ENCODE measurements around the gene ATP1A1. TPM values are rescaled to one million over a fixed set of nuclear protein-coding genes. Genes with fewer than 3 reads are reported as not detected.

Gene ATP1A1
- total RNA-seq, 2 experiments from 2014 or later, result 251 to 262 TPM

GRCh38 chr1:116379674-116380498 lies 6.8 kb downstream of the ATP1A1 start:
- Mint-ChIP-seq H3K4me3 (peak overlapping the region; percentile 65), H3K27me3 (no peaks in the 10 kb centered on the region), H3K27ac (peak overlapping the region; percentile 93), H3K4me1 (ENCODE audit: low read depth) (peaks cover 97% of the 10 kb centered on the region), H3K36me3 (ENCODE audit: low read depth) (peaks cover 59% of the 10 kb centered on the region), H3K9me3 (no peaks in the 10 kb centered on the region)
- ChIA-PET POLR2A (interaction anchor here (0.7 to 1.1 kb wide), 2 partner anchors 9 to 31 kb away, joined by 3 to 4 read pairs; no protein-coding TSS in a partner anchor), CTCF (interaction anchor here (0.8 to 1.6 kb wide), 2 partner anchors 105 to 241 kb away, joined by 3 to 5 read pairs; no protein-coding TSS in a partner anchor)
- no peak overlapping the region for H3K4me3 ChIP-seq (ENCODE audit: low read length)
- H3K27ac ChIP-seq (ENCODE audit: low read depth in 1 of 2, low read length in 2 of 2), result no peak overlapping the region
- H3K9me3 ChIP-seq (ENCODE audit: control insufficient read depth in 1 of 2, insufficient read depth in 1 of 2, low read length in 2 of 2), result no peaks in the 10 kb centered on the region
- no peak for DNase-seq
- no peak for TF ChIP-seq CTCF (IDR thresholded peaks at IDR 0.05)
- intact Hi-C loops (cut with DNase I, micrococcal nuclease), result loop anchor here (2.0 to 5.0 kb wide), 7 partner anchors 33 to 228 kb away; no protein-coding TSS in a partner anchor
- no peak for ATAC-seq (ENCODE audit: poor library complexity)
- no peaks in the 10 kb centered on the region for H3K27me3 ChIP-seq (ENCODE audit: control insufficient read depth in 1 of 2, insufficient read depth in 2 of 2, low read length in 2 of 2)
- peaks cover 55% of the 10 kb centered on the region for H3K4me1 ChIP-seq (ENCODE audit: insufficient read depth, low read length)
- peaks cover 16% of the 10 kb centered on the region for H3K36me3 ChIP-seq (ENCODE audit: insufficient read depth, low read length)

GRCh38 chr1:116380499-116381242 lies 7.6 kb downstream of the ATP1A1 start:
- no peak for ATAC-seq (ENCODE audit: poor library complexity)
- intact Hi-C loops (cut with DNase I, micrococcal nuclease), result no loop called here
- peak in 2 of 14 experiments; percentile 51 to 59 for DNase-seq
- Histone ChIP-seq H3K4me3 (ENCODE audit: low read length) (no peak overlapping the region), H3K27me3 (ENCODE audit: control insufficient read depth in 1 of 2, insufficient read depth in 2 of 2, low read length in 2 of 2) (no peaks in the 10 kb centered on the region), H3K27ac (ENCODE audit: low read depth in 1 of 2, low read length in 2 of 2) (no peak overlapping the region), H3K4me1 (ENCODE audit: insufficient read depth, low read length) (peaks cover 53% of the 10 kb centered on the region), H3K36me3 (ENCODE audit: insufficient read depth, low read length) (peaks cover 24% of the 10 kb centered on the region), H3K9me3 (ENCODE audit: control insufficient read depth in 1 of 2, insufficient read depth in 1 of 2, low read length in 2 of 2) (no peaks in the 10 kb centered on the region)
- Mint-ChIP-seq H3K27ac (peak overlapping the region; percentile 38), H3K27me3 (no peaks in the 10 kb centered on the region), H3K9me3 (no peaks in the 10 kb centered on the region), H3K4me3 (no peak overlapping the region), H3K4me1 (ENCODE audit: low read depth) (peaks cover 96% of the 10 kb centered on the region), H3K36me3 (ENCODE audit: low read depth) (peaks cover 64% of the 10 kb centered on the region)
- ChIA-PET POLR2A (interaction anchor here (0.7 to 1.1 kb wide), 3 partner anchors 8 to 32 kb away, joined by 3 to 4 read pairs (median 4); partner anchors contain the start of gene ATP1A1), CTCF (interaction anchor here (0.8 to 1.6 kb wide), 2 partner anchors 105 to 242 kb away, joined by 3 to 5 read pairs; no protein-coding TSS in a partner anchor)
- TF ChIP-seq CTCF (IDR thresholded peaks at IDR 0.05), result no peak

GRCh38 chr1:116382321-116382720 lies 9.3 kb downstream of the ATP1A1 start:
- ChIA-PET CTCF (no interaction called here), POLR2A (interaction anchor here (0.6 to 3.3 kb wide), 6 partner anchors 7 to 201 kb away, joined by 3 to 13 read pairs (median 4); partner anchors contain the start of gene ATP1A1)
- H3K4me3 ChIP-seq (ENCODE audit: low read length), result no peak overlapping the region
- peaks cover 42% of the 10 kb centered on the region for H3K4me1 ChIP-seq (ENCODE audit: insufficient read depth, low read length)
- Mint-ChIP-seq H3K4me3 (no peak overlapping the region), H3K4me1 (ENCODE audit: low read depth) (peaks cover 93% of the 10 kb centered on the region), H3K36me3 (ENCODE audit: low read depth) (peaks cover 72% of the 10 kb centered on the region), H3K27ac (peak overlapping the region; percentile 9), H3K27me3 (no peaks in the 10 kb centered on the region), H3K9me3 (no peaks in the 10 kb centered on the region)
- intact Hi-C loops (cut with DNase I, micrococcal nuclease), result no loop called here
- H3K36me3 ChIP-seq (ENCODE audit: insufficient read depth, low read length), result peaks cover 38% of the 10 kb centered on the region
- no peak overlapping the region for H3K27ac ChIP-seq (ENCODE audit: low read depth in 1 of 2, low read length in 2 of 2)
- no peak for ATAC-seq (ENCODE audit: poor library complexity)
- TF ChIP-seq CTCF (IDR thresholded peaks at IDR 0.05), result no peak
- no peaks in the 10 kb centered on the region for H3K27me3 ChIP-seq (ENCODE audit: control insufficient read depth in 1 of 2, insufficient read depth in 2 of 2, low read length in 2 of 2)
- no peaks in the 10 kb centered on the region for H3K9me3 ChIP-seq (ENCODE audit: control insufficient read depth in 1 of 2, insufficient read depth in 1 of 2, low read length in 2 of 2)
- DNase-seq, result no peak
